MV-4-11 (cell line): ENCODE data around the gene TSPAN14.

ENCODE experiments used
- DNase-seq: peaks from one replicate; lab custom pipeline; 2025; lab: John Stamatoyannopoulos, UW

Gene TSPAN14

DNA sequence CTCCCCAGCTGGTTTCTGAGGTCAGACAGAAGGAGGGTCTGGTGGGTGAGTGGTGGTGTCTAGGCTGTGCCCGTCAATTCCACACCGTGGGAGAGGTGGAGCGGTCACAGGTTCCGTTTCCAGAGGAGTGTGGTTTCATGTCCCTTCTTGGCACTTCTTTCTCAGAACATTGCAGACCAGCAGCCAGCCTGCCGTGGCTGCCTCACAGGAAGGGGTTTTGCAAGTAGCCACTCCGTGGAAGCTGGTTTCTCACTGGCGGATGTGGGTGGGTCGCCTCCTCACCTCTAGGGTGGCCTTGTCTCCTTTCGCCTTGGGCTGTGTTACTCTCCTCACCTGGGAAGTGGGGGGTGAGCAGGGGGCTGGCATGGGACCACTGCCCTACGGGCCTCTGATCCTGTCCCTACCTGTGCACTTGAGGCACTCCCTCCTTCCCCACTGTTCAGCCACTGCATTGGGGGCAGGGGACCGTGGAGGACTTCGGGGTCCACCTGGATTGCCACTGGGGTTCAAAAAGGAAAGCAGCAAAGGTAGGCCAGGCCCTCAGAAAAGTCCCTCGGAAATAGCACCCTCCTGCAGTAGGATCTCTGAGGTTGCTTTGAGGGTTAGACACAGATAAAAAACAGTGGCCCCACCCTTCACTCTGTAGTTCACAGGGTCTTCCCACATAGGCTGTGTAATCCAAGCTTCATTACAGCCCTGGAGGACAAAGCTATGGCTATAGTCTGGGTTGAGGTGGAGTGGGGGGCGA is 33.9 kb downstream of the TSPAN14 start:
- DNase-seq, result peak; percentile 85

DNA sequence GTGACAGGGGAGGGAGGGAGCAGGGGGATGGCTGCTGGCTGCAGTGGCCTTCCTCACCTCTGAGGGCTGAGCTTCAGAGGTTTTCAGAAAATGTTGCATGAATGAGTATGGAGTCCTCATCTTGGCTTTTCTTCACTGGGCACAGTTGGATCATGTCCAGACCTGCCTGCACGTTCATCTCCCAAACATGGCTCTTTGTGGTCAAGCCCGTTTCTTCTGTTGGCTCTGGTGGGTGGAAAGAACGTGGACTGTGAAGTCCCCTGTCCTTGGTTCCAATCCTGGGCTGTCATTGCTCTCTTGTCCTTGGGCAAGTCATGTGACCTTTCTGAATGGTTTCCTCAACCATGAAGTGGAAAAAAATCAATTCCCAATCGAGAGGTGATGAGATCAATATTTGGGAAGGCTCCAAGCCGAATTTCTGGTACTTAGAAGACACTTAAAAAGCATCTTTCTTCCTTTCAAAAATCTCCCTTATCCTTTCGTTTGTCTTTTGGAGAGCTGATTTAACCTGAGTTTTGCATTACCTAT is 34.5 kb downstream of the TSPAN14 start:
- DNase-seq, result peak; percentile 2

DNA sequence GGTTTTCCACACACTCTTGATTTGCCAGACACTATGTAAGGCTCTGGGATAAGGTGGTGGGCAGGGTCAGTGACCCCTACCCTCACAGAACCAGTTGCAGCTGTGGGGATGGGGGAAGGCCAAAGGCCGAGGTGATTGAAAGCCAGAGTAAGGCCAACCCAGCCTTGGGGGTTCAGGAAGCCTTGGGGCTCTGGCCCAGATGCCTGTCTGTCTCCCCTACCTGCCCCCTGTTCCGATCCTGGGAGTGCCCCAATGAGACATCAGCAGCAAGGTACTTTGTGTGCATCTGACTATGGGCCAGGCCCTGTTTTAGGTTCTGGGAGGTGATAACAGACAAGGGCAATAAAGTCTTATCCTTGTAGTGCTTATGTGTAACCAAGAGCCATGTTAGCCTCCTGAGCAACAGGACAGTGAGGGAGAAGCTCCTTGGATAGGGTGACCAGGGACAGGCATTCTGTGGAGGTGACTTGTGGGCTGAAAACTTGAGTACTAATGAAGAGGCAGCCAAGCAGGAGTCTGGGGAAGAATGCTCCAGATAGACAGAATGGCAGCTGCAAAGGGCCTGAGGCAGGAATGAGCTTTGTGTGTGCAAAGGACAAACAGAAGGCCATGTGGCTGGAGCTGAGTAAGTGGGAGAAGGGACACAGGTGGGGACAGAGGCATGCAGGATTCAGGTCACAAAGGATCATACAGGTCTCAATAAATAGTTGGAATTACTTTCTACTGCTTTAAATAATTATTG is 35.4 kb downstream of the TSPAN14 start:
- no peak for DNase-seq

DNA sequence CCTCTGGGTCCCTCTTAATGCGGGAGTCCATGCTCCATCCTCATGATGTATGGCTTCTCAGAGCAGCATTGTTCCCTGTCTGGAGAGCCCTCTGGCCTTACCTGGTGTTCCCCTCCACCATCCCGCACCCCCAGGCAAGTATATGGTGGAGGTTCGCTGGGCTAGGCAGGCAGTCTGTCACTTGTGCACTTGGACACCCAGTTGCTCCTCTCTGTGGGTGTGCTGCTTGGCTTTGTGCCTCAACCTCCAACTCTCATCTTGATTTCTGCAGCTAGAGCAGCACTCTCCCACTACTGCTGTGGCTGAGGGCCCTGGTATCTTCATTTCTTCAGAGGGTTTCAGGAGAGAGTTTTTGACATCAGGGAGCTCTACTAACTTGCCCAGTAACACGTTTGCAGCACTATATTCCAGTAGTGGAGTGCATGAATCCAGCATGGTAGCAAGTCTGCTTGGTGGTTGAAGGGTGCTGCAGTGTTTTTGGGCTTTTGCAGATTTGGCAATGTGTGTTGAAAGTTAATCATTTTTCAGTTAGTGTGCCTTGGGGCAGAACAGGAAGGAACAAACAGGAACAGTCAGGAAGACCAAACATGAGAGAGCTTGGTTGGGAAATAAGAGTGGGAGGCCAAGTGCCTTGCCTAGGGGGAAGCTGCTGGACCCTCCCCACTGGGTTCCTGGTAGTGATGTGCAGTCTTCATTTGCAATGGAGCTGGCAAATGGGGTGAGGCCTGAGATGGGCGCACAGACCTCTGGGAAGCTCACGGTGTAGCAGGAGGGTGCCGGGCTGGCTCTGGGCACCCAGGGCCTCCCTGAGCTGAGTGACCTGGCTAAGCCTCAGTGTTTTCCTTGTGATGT is 37.4 kb downstream of the TSPAN14 start:
- peak; percentile 85 for DNase-seq

DNA sequence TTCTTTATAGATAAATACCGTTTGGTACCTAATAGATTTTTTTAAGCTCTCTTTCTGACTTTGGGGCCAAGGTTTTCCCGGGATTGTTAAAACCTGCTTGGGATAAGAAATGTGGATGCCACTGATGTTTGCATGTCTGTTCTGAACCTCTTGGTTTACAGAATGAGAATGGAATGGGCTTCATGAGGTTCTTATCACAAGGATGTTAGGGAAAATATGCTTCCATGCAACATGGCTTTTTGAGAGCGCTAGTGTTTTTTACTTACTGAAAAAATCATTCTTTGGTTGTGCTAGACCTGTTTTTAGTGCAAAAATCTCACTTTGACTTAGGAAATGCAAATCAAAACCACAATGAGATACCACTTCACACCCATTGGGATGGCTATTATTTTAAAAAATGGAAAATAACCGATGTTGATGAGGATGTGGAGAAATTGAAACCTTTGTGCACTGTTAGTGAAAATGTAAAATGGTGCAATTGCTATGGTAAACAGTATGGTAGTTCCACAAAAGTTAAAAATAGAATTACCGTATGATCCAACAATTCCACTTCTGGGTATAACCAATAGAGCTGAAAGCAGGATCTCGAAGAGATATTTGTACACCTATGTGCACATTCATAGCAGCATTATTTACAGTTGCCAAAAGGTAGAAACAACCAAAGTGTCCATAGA is 38.9 kb downstream of the TSPAN14 start:
- DNase-seq, result peak; percentile 47

DNA sequence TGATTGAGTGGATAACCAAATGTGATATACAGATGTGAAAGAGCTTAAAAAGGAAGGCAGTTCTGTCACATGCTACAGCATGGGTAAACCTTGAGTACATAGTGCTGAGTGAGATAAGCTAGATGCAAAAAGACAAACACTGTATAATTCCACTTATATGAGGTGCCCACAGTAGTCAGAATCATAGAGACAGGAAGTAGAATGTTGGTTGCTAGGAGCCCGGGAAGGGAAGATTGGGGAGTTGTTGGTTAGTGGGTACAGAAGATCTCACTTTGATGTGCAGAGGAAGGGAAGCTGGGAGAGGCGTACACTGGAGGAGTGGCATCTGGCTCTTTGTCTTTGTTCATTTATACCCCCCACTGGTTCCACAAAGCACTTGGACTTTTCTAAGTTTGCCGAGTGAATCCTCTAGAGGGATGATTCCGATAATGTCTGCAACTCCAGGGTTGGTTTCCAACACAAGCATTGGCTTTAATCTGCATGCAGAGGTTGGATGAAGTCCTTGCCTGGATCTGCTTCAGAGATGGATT is 39.5 kb downstream of the TSPAN14 start:
- DNase-seq, result peak; percentile 56

DNA sequence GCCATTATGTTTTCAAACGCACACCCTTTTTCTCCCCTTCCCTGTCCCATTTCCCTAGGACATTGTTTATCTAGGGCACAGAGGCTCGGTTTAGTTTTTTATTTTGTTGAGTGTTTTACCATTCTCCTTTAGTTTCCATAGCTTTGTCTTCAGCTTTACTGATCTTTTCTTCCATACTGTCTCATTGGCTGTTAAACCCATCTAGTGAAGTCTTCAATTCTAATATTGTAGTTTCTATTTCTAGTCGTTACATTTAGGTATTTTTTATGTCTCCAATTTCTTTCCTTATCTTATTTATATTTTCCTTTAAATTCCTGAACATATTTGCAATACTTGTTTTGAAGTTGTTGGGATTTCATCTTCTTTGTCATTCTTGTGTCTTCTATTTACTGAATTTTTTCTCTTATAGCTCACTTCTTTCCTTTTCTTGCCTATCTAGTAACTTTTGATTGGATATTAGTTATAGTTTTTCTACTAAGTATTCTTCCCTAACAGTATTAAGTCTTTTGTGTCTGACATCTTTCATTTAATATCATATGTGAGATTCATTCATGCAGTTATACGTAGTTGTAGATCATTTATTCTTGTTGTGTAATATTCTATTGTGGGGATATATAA is 42.6 kb downstream of the TSPAN14 start:
- no peak for DNase-seq

DNA sequence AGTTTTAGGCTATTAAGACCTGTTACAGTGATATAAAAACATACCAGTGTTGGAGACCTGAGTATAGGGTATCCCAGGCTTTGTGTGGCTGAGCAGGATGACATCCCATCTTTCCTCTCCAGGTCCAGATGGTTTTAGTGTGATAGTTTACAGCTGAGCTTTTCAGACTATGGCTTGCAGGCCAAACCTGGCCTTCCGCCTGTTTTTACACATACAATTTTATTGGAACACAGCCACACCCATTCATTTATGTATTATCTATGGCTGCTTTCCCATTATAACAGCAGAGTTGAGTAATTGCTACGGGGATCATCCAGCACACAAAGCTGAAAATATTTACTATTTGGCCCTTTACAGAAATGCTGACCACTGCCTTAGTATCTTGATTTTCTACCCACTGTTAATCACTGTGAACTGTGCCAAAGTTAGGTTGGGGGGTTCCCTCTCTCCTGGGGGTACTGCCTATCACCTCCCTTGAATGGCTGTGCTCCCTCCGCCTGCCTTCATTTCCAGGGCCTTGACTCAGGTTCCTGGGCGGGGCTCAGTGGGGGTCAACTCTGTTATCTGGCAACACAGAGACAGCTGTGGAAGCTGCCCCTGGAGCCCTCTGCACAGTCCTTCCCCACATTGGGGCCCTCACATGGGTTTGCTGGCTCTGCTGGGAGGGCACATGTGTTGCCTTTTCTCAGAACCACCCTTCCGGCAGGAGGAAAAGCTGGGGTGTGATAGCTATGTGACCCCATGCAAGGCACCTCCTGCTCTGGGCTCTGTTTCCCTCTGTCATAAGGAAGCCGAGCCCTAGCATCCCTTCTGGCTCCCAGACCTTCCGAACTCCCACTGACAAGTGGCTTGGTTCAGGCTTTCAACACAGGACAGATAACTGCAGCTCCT is 43.3 kb downstream of the TSPAN14 start:
- no peak for DNase-seq

DNA sequence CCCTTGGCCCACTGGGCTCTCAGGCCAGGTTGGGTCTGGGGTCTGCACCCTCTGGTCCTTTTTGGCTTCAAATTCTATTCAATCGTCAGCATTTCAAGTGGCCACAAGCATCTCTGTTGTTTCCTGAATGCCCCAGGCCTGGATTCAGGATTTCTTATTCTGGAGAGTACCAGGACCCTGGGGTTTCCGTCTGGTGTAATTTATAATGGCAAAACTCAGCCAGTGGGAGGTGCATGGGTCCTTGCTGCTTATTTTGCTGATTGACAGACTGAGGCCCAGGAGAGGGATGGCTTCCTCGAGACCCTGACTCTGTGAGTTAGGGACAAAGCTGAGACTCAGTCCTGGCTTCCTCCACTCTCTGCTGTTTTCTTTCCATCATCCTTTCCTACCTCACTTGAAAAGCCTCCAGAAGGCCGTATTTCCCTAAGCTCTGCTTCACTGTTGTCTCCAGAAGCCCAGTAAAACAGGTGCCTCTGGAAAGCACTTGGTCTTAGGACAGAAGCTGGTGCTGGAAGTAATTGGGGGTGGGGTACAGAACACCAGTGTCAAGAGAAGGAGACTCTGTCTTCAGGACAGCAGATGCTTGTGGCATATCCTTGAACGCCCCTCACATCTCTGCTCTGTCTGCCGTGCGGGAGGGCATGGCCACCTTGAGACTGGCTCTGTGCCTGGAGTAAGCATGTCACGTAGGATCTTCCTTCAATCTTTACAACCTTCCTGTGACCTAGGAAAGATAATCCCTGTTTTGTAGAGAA is 44.1 kb downstream of the TSPAN14 start:
- no peak for DNase-seq

DNA sequence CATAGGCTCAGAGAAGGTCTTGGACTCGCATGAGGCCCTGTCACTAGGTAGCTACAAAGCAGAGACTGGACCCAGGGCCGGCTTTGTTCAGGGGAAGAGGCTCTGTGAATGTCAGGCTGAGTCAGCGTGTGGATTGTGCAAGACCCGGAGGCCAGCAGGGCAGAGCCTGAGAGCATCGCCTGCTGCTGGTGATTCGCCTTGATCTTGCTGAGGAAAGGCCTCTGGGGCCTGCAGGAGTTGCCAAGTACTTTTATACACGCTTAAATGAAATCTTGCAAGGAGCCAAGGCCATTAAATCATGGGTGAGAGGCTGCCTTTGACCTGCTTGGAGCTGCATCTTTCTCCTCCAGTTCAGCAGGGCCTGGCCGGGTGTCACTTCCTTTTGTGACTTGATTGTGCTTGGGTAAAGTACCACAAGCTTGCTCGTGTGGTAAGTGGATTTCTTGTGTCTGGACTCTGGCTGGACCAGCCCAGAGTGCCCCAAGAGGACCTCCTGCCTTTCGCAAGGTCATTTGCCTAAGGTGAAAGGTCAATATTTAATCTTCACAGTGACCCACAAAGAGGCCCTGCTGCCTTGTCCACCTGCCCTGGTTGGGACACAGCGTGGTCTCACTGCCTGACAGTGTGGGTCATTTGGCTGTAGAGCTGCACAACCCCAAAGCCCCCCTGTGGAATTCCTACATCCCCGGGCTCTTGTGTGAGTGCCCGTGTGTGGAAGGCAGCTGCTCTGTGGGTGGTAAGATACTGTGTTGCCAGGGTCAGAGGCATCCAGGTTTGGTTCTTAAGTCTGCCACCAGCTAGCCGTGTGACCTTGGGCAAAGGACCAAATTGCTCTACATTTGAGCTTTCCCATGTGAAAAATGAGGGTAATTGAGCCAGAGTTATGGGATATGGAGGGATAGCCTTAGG is 45.0 kb downstream of the TSPAN14 start:
- DNase-seq, result peak; percentile 94

DNA sequence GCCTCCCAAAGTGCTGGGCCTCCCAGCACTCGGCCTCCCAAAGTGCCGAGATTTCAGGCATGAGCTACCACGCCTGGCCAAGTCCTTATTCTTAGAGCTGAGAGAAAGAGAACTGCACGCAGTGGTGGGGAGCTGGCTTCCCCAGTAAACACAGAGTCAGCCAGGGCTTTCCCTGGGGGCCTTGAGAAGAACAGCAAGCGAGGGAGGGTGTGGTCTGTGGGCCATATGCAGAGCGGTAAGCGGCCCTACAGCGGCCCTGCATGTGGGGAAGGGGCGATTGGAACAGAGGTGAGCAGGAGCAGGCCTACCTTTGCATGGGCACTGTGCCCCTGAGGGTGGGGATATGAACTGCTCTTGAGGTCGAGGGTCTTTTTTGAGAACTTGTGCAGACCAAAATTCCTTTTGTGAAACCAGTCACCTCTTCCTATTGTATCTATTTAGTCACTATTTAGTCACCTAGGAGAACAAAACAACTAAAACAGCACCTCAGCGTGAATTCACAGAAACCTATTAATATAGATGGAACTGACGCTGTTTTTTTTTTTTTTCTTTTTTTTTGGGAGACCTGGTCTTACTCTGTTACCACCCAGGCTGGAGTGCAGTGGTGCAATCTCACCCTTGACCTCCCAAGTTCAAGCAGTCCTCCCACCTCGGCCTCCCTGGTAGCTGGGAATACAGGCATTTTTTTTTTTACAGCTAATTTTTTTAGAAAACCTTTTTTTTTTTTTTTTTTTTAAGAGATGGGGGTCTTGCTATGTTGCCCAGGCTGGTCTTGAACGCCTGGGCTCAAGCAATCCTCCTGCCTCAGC is 46.7 kb downstream of the TSPAN14 start:
- DNase-seq, result no peak

DNA sequence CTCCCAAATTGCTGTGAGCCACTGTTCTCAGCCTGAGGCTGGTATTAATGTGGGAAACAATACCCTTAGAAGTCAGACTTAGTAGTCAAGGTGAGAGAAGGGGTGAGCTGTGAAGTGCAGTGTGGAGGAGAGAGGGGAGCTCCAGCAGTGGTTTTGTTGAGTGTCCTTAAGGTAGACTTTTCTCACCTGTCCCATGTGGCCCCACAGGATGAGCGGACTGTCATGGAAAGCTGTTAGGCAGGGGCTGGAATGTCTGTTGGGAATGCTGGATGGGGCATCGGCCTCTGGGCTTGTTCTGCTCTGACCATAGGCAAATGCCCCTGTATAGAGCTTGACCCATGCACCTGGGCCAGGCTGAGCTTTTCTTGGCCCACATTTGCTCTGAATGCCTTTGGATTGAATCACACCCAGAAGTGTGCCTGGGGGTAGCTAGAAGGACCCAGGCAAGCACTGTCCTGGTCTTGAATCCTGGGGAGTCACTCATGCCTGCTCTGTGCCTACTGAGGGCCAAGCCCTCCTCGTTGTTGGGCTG is 47.3 kb downstream of the TSPAN14 start:
- no peak for DNase-seq

DNA sequence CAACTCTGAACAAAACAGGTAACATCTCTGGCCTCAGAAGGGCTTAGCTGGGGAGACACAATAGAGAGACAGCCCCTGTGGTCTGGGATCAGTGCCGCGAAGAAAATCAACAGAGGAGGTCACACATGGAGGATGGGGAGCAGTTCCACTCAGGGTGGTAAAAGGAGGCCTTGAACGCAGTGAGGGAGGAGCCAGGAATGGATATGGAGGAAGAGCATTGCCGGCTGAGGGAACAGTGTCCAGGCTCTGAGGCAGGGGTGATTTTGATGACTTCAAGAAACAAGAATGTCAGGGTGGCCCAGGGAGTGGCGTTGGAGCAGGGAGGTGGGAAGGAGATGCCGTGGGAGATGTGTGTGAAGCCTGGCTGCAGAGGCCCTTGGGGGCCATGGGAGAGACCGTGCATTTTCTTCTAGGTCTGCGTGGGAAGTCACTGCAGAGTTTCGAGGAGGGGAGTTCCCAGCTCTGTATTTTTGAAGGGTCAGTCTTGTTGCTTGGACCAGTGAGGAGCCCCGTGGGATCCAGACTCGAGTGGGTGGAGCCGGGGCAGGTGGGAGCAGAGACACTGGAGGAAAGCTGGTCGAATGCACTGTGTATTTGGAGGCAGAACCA is 47.9 kb downstream of the TSPAN14 start:
- no peak for DNase-seq

DNA sequence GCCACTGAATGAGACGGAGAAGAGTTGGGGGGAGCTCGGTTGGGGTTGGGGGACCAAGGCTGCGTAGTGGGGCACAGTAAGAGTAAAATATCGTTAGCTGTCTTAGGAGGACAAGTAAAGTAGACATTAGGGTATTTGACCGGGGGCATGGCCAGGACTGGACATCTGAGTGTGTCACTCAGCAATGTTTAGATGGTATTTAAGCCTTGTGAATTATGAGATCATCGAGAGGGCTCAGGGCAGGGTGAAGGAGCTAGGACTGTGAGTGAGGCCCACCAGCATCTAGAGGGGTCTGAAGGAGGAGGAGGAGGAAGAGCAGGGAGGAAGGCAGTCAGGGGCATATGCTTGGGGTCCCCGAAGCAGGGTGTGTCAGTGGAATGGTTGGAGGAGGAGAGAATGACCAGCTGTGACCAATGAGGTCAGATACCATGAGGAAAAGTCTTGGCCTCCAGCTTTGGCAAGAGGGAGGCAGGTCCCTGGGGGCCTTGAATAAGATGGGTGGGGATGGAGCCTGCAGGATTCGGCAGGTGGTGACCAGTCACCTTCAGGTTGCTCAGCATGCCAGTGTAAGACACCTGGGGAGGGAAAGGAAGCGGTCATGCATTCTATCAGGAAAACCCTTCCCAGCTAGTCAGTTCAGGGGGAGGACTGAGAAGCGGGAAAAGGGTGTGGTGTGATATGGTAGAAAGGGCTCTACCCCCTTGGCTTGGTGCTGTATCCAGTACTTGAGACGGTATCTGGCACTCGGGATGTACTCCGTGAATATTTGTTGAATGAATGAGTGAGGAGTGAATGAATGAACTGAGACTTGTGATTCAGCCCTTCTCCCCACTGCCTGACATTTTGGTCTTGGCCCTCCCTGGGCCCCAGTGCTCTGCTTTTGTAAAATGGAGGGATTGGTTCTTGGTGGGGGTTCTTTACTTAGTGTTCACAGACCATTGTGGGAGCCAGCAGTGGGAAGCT is 48.8 kb downstream of the TSPAN14 start:
- DNase-seq, result no peak

DNA sequence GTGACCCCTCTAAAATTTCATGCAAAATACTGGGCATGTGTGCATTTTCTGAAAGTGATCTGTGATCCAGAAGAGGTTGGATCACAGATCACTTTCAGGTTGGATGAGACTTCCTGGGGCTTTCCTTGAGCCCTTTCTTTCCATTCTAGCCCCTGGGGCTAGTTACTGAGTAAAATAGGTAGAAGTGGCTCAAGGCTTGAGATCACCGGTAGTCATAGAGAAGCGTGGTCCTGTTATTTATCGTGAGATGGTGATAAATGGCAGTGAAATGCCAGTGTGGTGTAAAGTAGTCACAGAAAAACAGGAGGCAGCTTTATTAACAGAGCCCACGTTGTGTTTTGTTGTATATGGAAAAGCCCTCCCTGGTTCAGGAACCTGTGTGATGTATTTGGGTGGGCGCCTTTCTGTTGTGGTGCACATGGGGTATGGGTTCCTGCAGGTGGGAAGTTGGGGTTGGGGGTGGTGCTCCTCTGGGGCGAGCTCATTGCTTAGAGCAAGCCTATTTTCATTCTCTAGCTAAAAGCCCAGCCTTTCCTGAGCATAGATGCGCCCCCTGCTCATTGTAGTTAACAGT is 49.6 kb downstream of the TSPAN14 start:
- no peak for DNase-seq
